Measurements from ENCODE around the gene OR2AG2. TPM values are rescaled to one million over a fixed set of nuclear protein-coding genes. Genes with fewer than 3 reads are reported as not detected.

The OR2AG2 gene
- total RNA-seq, 2 donors from 2014 or later = 0.47 TPM; not detected in 1

DNA sequence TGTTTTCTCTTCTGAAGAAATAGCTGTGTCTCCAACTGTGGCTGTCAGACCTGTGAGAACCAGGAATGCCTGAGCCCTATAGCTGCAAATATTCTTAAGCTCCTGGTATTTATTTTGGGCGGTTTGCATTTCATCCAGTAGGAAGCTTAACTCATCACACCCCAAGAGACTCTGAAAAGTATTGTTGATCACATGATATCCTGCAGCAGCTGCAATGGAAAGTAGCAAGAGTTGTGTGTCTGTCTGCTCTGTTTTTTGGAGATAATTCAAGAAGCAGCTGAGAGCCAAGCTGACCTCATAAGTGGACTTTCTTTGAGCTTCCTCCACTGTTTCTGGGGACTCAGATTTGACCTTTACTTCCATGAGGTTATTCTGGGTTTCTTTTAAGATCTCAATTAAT, 52.2 kb downstream of the OR2AG2 start:
- TF ChIP-seq, protein P1, sequence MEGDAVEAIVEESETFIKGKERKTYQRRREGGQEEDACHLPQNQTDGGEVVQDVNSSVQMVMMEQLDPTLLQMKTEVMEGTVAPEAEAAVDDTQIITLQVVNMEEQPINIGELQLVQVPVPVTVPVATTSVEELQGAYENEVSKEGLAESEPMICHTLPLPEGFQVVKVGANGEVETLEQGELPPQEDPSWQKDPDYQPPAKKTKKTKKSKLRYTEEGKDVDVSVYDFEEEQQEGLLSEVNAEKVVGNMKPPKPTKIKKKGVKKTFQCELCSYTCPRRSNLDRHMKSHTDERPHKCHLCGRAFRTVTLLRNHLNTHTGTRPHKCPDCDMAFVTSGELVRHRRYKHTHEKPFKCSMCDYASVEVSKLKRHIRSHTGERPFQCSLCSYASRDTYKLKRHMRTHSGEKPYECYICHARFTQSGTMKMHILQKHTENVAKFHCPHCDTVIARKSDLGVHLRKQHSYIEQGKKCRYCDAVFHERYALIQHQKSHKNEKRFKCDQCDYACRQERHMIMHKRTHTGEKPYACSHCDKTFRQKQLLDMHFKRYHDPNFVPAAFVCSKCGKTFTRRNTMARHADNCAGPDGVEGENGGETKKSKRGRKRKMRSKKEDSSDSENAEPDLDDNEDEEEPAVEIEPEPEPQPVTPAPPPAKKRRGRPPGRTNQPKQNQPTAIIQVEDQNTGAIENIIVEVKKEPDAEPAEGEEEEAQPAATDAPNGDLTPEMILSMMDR (IDR thresholded peaks at IDR 0.05) = no peak
- no peak overlapping the region for H3K9ac ChIP-seq (ENCODE audit: low read depth in 2 of 2, low read length in 2 of 2)
- no peaks in the 10 kb centered on the region for H3K27me3 ChIP-seq
- H3K4me3 ChIP-seq = no peak overlapping the region
- H3K4me1 ChIP-seq = no peaks in the 10 kb centered on the region
- no peak overlapping the region for H3K27ac ChIP-seq
- H3K9me3 ChIP-seq = no peaks in the 10 kb centered on the region
- intact Hi-C loops (cut with DNase I) = no loop called here
- H3K36me3 ChIP-seq = no peaks in the 10 kb centered on the region
- no peak for DNase-seq

DNA sequence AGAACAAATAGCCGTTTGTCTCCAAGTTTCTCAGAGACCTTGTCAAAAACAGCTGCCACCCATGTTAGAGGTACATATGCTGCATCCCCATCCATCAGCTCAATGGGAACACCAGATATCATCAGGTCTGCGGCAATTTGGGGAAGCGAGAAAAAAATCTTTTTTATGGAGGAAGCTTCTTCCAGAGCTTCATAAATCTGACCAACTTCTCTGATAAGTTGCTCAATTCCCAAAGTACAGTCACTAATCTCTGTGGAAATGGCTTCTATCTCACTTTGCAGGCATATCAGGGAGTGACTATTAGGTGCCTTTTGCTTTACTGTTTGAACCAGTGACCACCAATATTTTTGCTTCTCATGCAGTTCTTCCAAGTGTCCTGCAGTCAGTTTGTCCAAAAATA, 54.4 kb downstream of the OR2AG2 start:
- Histone ChIP-seq H3K9ac (ENCODE audit: low read depth in 2 of 2, low read length in 2 of 2) (no peak overlapping the region), H3K9me3 (no peaks in the 10 kb centered on the region), H3K4me3 (no peak overlapping the region), H3K36me3 (no peaks in the 10 kb centered on the region), H3K4me1 (no peaks in the 10 kb centered on the region), H3K27me3 (no peaks in the 10 kb centered on the region), H3K27ac (no peak overlapping the region)
- intact Hi-C loops (cut with DNase I) = no loop called here
- DNase-seq = no peak
- TF ChIP-seq, protein P1 (IDR thresholded peaks at IDR 0.05) = no peak

Other genes starting within 250 kb of the OR2AG2 start
- gene RRP8, start 168.4 kb downstream of the OR2AG2 start, total RNA-seq = 10 to 100 TPM; 17.5 to 25.7 TPM
- 100 to 1,000 TPM; 115 to 157 TPM for gene ILK, start 168.2 kb downstream of the OR2AG2 start, total RNA-seq
- 100 to 1,000 TPM; 123 to 142 TPM for gene TAF10, start 159.8 kb downstream of the OR2AG2 start, total RNA-seq
- 100 to 1,000 TPM in 1 of 2 donors, 10 to 100 TPM in 1; 83.4 to 123 TPM for gene TPP1, start 152.6 kb downstream of the OR2AG2 start, total RNA-seq
- 1 to 10 TPM; 4.7 to 8.3 TPM for gene DCHS1, start 116.2 kb downstream of the OR2AG2 start, total RNA-seq
- 10 to 100 TPM; 34.6 to 75.1 TPM for gene MRPL17, start 88.6 kb downstream of the OR2AG2 start, total RNA-seq
- gene OR2AG1, start 11.0 kb upstream of the OR2AG2 start, total RNA-seq = not detected
- gene OR6A2, start 27.7 kb upstream of the OR2AG2 start, total RNA-seq = under 1 TPM in 1 of 2 donors, not detected in 1; 0.59 TPM
- not detected for gene OR10A5, start 73.7 kb upstream of the OR2AG2 start, total RNA-seq
- not detected for gene OR10A2, start 91.1 kb upstream of the OR2AG2 start, total RNA-seq
- not detected for gene OR10A4, start 104.6 kb upstream of the OR2AG2 start, total RNA-seq
- gene OR2D2, start 120.5 kb upstream of the OR2AG2 start, total RNA-seq = under 1 TPM in 1 of 2 donors, not detected in 1; 0.40 TPM
- gene OR2D3, start 149.0 kb upstream of the OR2AG2 start, total RNA-seq = not detected
- gene ZNF215, start 154.4 kb upstream of the OR2AG2 start, total RNA-seq = 1 to 10 TPM; 3.6 to 7.3 TPM
- gene ZNF214, start 248.4 kb upstream of the OR2AG2 start, total RNA-seq = 1 to 10 TPM; 1.9 to 2.6 TPM
- under 1 TPM in 1 of 2 donors, not detected in 1; 0.10 TPM for gene NLRP14, start 248.5 kb upstream of the OR2AG2 start, total RNA-seq